ENCODE data around the gene HEY2. TPM values are rescaled to one million over a fixed set of nuclear protein-coding genes. Genes with fewer than 3 reads are reported as not detected.
A peak's percentile ranks its signal among the peaks of the same experiment; 100 is the strongest.

Gene HEY2
- total and polyA plus RNA-seq, 2 of the 8 experiments (the other 6 are each of a cell fraction or from before 2014, with no cell fraction given): 9.1 to 16.2 TPM

DNA sequence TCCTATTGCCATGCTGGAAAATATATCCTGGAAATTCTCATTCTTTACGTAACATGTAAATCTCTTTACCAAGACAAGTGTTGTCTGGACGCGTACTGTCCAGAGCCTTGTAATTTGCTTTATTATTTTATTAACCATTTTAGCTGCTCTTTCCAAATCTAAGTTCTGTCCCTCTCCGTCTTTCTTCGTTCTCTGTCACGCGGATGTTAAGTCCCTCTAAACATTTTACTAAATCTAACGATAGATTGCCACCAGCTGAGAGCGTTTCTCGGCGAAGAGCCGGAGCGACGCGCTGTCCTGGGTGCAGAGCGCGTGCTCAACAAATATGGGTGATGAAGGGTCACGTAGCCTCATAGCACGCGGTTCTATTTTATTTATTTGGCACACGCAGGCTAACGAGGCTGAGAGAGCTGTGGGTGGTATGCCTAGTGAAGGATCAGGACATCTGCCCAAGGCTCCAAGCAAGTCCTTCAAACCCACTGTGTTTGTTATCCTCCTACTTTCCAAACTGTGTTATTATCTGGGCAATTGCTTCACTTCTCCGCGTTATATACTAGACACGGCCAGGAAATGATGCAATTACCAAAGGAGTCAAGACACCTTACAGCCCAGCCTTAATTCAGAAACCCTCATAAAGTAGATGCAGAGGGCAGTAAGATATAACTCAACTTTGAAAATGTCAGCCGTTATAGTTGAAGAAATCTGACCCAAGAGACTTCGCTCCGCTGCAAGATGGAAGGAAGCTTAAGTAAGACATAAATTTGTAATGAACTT lies 31.3 kb downstream of the HEY2 start (continued):
- TF ChIP-seq, protein P1, sequence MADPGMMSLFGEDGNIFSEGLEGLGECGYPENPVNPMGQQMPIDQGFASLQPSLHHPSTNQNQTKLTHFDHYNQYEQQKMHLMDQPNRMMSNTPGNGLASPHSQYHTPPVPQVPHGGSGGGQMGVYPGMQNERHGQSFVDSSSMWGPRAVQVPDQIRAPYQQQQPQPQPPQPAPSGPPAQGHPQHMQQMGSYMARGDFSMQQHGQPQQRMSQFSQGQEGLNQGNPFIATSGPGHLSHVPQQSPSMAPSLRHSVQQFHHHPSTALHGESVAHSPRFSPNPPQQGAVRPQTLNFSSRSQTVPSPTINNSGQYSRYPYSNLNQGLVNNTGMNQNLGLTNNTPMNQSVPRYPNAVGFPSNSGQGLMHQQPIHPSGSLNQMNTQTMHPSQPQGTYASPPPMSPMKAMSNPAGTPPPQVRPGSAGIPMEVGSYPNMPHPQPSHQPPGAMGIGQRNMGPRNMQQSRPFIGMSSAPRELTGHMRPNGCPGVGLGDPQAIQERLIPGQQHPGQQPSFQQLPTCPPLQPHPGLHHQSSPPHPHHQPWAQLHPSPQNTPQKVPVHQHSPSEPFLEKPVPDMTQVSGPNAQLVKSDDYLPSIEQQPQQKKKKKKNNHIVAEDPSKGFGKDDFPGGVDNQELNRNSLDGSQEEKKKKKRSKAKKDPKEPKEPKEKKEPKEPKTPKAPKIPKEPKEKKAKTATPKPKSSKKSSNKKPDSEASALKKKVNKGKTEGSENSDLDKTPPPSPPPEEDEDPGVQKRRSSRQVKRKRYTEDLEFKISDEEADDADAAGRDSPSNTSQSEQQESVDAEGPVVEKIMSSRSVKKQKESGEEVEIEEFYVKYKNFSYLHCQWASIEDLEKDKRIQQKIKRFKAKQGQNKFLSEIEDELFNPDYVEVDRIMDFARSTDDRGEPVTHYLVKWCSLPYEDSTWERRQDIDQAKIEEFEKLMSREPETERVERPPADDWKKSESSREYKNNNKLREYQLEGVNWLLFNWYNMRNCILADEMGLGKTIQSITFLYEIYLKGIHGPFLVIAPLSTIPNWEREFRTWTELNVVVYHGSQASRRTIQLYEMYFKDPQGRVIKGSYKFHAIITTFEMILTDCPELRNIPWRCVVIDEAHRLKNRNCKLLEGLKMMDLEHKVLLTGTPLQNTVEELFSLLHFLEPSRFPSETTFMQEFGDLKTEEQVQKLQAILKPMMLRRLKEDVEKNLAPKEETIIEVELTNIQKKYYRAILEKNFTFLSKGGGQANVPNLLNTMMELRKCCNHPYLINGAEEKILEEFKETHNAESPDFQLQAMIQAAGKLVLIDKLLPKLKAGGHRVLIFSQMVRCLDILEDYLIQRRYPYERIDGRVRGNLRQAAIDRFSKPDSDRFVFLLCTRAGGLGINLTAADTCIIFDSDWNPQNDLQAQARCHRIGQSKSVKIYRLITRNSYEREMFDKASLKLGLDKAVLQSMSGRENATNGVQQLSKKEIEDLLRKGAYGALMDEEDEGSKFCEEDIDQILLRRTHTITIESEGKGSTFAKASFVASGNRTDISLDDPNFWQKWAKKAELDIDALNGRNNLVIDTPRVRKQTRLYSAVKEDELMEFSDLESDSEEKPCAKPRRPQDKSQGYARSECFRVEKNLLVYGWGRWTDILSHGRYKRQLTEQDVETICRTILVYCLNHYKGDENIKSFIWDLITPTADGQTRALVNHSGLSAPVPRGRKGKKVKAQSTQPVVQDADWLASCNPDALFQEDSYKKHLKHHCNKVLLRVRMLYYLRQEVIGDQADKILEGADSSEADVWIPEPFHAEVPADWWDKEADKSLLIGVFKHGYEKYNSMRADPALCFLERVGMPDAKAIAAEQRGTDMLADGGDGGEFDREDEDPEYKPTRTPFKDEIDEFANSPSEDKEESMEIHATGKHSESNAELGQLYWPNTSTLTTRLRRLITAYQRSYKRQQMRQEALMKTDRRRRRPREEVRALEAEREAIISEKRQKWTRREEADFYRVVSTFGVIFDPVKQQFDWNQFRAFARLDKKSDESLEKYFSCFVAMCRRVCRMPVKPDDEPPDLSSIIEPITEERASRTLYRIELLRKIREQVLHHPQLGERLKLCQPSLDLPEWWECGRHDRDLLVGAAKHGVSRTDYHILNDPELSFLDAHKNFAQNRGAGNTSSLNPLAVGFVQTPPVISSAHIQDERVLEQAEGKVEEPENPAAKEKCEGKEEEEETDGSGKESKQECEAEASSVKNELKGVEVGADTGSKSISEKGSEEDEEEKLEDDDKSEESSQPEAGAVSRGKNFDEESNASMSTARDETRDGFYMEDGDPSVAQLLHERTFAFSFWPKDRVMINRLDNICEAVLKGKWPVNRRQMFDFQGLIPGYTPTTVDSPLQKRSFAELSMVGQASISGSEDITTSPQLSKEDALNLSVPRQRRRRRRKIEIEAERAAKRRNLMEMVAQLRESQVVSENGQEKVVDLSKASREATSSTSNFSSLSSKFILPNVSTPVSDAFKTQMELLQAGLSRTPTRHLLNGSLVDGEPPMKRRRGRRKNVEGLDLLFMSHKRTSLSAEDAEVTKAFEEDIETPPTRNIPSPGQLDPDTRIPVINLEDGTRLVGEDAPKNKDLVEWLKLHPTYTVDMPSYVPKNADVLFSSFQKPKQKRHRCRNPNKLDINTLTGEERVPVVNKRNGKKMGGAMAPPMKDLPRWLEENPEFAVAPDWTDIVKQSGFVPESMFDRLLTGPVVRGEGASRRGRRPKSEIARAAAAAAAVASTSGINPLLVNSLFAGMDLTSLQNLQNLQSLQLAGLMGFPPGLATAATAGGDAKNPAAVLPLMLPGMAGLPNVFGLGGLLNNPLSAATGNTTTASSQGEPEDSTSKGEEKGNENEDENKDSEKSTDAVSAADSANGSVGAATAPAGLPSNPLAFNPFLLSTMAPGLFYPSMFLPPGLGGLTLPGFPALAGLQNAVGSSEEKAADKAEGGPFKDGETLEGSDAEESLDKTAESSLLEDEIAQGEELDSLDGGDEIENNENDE (IDR thresholded peaks at IDR 0.05; ENCODE audit: insufficient replicate concordance, low read length): no peak
- TF ChIP-seq, protein P2, sequence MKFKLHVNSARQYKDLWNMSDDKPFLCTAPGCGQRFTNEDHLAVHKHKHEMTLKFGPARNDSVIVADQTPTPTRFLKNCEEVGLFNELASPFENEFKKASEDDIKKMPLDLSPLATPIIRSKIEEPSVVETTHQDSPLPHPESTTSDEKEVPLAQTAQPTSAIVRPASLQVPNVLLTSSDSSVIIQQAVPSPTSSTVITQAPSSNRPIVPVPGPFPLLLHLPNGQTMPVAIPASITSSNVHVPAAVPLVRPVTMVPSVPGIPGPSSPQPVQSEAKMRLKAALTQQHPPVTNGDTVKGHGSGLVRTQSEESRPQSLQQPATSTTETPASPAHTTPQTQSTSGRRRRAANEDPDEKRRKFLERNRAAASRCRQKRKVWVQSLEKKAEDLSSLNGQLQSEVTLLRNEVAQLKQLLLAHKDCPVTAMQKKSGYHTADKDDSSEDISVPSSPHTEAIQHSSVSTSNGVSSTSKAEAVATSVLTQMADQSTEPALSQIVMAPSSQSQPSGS (IDR thresholded peaks at IDR 0.05; ENCODE audit: low read length): peak; percentile 74; the same call in 1 of the 2 replicates
- TF ChIP-seq CTBP2 (IDR thresholded peaks at IDR 0.05; ENCODE audit: borderline replicate concordance, insufficient read depth, insufficient read length, low read length) (no peak), ASH2L (IDR thresholded peaks at IDR 0.05; ENCODE audit: low read length) (peak; percentile 100), RBBP5 (IDR thresholded peaks at IDR 0.05; ENCODE audit: borderline replicate concordance, low read depth, low read length) (peak; percentile 98; the same call in 1 of the 2 replicates), SP1 (IDR thresholded peaks at IDR 0.05; ENCODE audit: low read depth, low read length) (no peak), EZH2 (IDR thresholded peaks at IDR 0.05; ENCODE audit: low read depth, low read length, severe bottlenecking) (no peak), CREB1 (IDR thresholded peaks at IDR 0.05) (no peak)

All from H1 (cell line).